SW 1271 (cell line): ENCODE results near the gene MAP3K10.

ENCODE experiments used
- DNase-seq, 2 experiments: peaks; one replicate each; lab custom pipeline; 2025; lab: John Stamatoyannopoulos, UW

MAP3K10 gene

DNA sequence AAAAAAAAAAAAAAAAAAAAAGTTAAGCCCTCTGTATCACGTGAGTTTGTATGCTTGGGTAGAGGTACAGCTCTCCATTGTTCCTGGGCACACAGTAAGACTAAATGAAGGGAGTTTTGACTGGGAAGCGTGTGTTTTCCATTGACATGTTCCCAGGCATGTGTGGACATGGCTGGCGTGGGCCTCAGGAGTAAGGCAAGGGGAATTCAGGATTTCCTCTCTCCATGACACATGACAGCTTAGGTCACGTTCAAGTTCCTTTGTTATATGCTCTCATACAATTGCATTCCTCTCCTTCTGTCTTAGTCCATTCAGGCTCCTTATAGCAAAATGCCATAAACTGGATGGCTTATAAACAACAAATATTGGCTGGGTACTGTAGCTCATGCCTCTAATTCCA is 17.1 kb upstream of the MAP3K10 start:
- no peak for DNase-seq

DNA sequence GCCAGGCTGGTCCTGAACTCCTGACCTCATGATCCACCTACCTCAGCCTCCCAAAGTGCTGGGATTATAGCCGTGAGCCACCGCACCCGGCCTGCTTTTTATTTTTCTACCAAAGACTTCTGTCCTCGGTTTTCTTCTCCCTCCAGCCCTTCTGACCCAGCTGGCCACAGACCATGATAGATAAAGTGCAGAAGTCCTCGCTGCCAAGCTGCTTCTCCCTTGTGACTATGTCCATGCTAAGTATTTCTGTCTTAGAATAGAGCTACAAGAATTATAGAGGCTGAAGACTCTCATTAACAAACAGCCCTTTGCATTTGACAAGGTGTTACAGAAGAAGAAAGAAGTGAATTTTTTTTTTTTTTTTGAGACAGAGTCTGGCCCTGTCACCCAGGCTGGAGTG is 15.4 kb upstream of the MAP3K10 start:
- DNase-seq, result no peak

DNA sequence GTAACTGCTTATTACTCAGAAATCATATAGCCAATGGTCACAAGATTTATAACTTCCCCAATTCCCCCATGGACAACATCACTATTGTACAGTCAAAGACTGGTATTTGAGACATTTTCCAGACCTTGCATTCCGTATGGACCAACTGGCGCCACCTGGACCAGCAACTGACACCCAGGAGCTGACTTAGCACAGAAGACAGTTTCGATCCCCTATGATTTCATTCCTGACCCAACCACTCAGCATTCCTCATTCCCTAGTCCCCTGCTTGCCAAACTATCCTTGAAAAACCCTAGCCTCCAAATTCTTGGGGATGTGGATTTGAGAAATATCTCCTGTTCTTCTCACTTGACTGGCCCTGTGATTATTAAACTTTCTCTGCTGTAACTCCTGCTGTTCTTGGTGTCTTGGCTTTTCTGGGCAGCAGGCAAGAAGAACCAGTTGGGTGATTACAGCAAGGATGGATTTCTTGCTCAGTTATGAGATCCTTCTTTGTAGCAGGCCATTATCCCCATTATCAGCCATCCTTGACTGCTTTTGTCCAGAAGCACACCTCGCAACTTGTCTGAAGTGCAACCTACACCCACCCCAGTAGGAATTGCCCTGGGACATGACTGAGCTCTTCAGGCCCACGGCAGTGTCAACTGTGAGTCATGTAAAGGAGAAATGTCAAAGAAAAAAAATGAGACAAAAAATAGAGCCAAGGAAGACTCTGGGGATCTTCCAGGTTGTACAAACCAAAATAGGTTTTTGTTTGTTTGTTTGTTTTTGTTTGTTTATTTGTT is 13.7 kb upstream of the MAP3K10 start:
- DNase-seq, result no peak

DNA sequence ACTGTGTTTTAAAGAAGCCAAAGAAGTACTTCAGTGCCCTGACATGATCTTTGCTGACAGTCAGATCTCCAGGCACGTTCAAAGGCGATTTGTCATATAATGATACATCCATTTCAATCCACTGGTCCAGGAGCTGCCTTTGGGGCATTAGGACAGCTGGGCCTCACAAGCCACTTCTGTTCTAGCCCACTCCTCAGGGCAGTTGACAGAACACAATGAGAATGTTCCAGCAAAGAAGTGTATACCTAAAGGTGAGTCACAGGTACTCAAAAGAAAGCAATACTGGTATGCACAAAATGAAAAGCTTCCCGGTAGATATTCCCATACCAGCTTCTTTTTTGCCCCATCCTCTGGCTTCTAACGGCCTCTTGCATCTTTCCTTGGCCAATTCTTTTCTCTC is 12.5 kb upstream of the MAP3K10 start:
- DNase-seq, result no peak

DNA sequence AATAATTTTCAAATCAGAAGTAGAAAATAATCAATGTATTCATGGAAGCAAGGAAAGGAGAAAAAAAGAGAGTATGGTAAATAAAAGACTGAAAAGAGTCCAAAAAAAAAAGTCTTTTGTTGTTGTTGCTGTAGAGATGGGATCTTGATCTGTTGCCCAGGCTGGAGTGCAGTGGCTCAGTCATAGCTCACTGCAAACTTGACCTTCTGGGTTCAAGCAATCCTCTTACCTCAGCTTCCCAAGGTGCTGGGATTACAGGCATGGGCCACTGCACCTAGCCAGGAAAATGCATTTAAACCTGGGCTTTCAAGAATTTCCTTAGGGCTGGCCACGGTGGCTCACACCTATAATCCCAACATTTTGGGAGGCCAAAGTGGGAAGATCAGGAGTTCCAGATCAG is 7.0 kb upstream of the MAP3K10 start:
- DNase-seq, result no peak

DNA sequence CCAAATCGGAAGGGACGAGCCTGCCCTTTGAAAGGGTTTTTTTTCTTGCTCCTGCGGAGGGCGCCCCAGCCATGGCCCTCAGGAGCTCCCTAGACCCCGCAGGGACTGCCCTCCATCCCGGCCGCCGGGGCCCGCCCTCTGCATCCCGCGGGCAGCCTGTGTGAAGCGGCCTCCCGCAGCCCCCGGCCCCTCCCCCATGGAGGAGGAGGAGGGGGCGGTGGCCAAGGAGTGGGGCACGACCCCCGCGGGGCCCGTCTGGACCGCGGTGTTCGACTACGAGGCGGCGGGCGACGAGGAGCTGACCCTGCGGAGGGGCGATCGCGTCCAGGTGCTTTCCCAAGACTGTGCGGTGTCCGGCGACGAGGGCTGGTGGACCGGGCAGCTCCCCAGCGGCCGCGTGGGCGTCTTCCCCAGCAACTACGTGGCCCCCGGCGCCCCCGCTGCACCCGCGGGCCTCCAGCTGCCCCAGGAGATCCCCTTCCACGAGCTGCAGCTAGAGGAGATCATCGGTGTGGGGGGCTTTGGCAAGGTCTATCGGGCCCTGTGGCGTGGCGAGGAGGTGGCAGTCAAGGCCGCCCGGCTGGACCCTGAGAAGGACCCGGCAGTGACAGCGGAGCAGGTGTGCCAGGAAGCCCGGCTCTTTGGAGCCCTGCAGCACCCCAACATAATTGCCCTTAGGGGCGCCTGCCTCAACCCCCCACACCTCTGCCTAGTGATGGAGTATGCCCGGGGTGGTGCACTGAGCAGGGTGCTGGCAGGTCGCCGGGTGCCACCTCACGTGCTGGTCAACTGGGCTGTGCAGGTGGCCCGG is 815 bp downstream of the MAP3K10 start:
- peak; percentile 1 to 4 for DNase-seq

DNA sequence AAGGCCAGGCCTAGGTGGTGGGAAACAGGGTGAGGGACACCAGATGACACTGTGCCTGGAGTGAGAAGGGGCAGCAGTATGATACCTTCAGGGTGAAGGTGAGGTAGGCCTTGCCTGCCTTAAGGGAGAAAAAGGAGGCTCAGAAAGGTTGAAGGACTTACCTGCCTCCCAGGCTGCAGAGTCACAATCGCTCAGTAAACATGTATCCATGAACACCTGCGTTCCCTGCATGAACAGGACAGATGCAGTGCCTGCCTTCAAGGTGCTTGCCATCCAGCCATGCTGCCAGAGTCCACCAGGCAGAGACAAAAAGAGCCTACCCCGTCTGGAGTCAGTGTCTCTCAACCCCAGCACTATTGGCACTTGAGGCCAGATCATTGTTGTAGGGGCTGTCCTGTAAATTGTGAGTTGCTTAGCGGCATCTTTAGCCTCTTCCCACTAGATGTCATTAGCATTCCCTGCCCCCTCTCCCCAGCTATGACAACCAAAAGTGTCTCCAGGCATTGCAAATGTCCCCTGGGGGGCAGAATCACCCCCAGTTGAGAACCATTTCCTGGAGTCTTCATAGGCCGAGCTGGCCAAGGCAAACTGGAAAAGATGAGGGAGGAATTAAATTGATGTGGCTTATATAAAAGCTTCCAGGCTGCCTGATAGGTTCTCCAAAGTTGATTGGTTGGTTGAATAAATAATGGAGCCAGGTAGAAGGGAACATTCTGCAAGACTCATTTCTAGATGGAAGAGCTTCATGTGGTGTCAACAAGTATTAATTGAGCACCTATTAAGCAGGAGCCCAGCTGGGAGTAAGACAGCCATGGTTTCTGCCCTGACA is 1.7 kb downstream of the MAP3K10 start:
- DNase-seq, result no peak

DNA sequence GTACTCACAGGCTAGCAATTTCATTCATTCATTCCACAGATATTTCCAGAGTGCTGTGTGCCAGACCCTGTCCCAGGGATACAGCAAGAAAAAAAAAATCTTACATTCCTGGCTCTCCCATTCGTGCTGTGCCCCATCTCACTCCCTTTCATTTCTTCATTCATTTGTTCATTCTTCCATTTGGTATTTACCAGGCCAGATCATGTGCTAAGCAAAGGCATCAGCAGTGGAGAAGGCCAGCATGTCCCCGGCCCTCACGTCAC is 2.3 kb downstream of the MAP3K10 start:
- DNase-seq, result no peak

DNA sequence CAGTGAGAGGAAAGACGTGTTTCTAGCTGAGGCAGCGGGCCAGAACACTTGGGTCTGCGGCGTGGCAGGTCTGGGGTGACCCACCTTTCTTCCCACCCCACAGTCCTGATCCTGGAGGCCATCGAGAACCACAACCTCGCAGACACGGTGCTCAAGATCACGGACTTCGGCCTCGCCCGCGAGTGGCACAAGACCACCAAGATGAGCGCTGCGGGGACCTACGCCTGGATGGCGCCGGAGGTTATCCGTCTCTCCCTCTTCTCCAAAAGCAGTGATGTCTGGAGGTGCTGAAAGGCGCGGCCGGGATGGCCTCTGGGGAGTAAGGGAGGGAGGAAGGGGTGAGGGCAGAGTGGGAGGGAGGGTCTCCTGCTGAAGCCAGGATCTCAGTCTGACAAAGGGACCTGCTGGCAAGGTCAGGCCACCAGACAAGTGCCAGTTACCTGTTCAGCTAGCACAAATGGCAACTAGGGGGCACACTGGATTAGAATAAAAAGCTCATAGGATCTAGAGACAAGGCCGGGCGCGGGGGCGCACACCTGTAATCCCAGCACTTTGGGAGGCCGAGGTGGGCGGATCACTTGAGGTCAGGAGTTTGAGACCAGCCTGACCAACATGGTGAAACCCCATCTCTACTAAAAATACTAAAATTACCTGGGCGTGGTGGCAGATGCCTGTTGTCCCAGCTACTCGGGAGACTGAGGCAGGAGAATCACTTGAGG is 7.2 kb downstream of the MAP3K10 start:
- no peak for DNase-seq

DNA sequence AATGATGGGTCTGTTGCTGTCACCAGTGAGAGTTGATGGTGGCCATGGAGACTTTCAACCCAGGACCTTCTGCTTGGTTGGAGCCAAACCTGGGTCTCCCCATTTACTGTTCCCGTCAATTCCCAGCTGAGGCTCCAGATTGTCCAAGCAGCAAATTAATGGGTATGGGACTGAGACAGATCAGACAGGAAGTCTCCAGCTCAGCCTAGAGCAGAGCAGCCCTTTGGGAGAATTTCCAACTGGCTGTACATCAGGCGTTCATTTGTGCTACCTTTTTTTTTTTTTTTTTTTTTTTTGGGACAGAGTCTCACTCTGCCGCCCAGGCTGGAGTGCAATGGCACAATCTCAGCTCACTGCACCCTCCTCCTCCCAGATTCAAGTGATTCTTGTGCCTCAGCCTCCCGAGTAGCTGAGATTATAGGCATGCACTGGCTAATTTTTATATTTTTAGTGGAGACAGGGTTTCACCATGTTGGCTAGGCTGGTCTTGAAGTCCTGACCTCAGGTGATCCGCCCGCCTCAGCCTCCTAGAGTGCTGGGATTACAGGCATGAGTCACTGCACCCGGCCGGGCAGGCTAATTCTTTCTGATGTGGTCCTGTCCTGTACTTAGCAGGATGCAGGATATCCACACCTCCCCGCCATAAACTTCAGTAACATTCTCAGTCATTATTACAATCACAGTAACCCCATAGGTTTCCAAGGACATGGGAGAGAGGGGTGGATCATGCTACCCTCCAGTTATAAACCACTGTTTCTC is 9.3 kb downstream of the MAP3K10 start:
- DNase-seq, result no peak

DNA sequence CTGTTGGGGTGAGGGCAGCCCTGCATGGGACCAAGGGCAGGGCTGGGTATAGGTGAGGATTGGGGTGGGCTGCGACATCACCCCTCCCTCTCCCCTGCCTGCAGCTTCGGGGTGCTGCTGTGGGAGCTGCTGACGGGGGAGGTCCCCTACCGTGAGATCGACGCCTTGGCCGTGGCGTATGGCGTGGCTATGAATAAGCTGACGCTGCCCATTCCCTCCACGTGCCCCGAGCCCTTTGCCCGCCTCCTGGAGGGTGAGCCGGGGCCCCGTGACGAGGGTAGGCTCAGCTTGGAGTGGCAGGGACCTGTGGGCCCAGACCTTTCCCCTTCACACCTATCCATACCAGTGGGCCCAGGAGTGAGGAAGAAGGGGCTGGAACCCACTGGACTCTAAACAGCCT is 13.2 kb downstream of the MAP3K10 start:
- no peak for DNase-seq

DNA sequence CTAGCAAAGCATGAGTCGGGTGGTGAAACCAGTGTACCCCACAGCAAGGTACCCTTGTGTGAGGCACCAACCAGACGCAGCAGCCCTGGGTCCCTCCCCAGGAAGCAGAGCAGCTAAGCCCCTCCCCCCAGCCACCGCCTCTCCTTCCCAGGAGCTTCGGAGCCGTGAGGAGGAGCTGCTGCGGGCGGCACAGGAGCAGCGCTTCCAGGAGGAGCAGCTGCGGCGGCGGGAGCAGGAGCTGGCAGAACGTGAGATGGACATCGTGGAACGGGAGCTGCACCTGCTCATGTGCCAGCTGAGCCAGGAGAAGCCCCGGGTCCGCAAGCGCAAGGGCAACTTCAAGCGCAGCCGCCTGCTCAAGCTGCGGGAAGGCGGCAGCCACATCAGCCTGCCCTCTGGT is 14.5 kb downstream of the MAP3K10 start:
- DNase-seq, result no peak

DNA sequence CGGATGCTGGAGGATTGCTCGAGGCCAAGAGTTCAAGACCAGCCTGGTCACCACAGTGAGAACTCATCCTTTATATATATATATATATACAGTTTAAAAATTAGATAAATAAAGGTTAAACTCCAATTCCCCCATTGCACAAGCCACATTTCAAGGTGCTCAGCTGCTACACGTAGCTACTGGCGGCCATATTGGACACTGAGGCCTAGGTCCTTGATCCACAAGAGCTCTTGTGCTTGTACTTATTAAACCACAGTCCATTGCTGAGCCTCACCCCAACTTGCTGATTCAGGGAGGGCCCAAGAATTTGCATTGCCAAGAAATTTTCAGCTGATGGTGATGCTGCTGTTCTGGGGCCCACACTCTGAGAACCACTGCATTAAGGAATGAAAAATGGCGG is 17.4 kb downstream of the MAP3K10 start:
- no peak for DNase-seq

DNA sequence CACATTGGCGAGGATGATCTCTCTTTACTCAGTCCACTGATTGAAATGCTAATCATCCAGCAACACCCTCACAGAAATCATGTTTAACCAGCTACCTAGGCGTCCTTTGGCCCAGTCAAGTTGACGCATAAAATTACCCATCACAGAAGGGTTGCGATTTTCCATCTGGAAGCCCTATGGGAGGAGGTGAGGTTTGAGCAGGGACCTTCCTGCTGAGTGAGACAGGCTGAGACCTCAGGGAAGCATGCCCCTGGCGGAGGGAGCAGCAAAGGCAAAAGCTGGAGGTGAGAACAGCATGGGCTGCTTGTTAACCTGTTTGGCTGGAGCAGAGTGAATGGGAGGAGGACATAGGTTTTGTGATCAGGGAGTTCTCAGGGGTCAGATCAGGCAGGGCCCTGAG is 19.7 kb downstream of the MAP3K10 start:
- no peak for DNase-seq

DNA sequence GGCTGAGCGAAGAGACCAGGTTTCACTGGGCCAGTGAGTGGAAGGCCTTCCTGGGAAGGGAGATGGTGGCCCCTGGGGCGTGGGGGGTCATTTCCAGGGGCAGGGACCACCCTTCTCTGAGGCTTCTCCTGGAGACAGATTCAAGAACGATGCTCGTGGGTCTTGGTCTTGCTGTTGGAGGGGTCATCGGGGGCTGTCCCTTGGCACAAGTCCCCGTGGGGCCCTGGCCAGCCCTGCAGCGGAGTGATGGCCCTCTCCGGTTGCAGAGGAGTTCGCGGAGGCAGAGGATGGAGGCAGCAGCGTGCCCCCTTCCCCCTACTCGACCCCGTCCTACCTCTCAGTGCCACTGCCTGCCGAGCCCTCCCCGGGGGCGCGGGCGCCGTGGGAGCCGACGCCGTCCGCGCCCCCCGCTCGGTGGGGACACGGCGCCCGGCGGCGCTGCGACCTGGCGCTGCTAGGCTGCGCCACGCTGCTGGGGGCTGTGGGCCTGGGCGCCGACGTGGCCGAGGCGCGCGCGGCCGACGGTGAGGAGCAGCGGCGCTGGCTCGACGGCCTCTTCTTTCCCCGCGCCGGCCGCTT is 22.1 kb downstream of the MAP3K10 start:
- DNase-seq, result no peak

DNA sequence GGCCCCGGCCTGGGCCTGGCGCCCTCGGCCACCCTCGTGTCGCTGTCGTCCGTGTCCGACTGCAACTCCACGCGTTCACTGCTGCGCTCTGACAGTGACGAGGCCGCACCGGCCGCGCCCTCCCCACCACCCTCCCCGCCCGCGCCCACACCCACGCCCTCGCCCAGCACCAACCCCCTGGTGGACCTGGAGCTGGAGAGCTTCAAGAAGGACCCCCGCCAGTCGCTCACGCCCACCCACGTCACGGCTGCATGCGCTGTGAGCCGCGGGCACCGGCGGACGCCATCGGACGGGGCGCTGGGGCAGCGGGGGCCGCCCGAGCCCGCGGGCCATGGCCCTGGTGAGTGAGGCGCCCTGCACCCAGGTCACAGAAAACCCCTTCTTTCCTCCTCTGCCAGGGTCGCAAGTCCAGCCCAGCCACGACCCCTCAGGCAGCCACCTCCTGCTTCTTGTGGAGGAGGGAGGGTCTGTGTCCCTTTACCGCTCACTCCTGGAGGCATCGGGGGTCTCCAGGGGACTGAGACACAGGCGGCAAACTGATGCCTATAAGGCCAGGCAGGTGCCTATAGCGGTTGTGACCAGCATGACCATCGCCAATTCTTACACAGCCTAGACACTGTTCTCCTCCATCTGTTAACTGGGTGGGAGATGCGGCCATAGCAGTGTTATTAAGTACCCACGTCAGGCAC is 22.8 kb downstream of the MAP3K10 start:
- DNase-seq, result no peak

DNA sequence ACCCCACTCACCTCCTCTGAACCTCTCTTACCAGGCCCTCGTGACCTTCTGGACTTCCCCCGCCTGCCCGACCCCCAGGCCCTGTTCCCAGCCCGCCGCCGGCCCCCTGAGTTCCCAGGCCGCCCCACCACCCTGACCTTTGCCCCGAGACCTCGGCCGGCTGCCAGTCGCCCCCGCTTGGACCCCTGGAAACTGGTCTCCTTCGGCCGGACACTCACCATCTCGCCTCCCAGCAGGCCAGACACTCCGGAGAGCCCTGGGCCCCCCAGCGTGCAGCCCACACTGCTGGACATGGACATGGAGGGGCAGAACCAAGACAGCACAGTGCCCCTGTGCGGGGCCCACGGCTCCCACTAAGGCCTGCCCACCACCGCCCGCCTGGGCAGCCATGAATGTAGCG is 23.7 kb downstream of the MAP3K10 start:
- no peak for DNase-seq

DNA sequence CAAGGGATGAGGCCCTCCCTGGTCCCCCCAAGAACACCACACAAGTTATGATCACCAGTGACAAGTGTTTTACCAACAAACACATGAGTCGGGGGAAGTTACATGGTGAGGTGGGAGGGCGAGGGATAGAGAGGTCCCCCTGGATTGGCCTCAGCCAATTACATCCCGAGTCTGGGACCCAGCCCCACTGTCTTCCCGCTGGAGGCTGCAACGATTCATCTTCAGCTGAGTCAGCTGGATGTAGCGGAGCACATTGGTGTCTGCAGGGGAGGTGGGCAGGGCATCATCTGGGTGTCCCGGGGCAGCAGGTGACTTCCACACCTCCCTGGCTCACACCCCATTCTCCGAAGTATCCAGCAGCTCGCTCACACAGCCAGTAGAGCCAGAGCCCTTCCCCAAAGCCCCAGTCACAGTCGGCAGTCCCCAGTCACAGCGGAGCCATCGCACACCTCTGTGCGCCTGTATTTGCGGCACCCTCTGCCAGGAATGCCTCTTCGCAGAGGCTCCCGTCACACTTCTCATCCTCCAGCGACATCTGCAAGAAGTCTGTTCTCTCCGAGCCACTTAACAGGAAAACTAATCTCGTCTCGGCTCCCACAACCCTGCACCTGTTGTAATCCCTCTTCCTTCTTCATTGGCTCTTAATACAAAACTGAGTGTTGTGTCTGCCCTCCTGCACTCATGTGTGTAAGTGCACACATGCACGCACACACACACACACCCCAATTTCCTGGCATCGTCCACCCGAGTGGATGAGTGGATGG is 25.0 kb downstream of the MAP3K10 start:
- DNase-seq, result no peak

DNA sequence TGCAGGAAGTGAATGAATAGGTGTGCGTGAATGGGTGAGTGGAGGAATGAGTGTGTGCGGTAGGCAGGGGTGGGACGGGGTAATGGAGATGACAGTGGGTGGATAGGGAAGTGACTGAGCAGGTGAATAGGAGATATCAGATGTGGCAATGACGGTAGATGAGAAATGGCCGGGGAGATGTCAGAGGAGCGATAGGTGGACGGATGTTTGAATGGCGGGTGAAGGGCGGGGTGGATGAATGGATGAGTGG is 25.5 kb downstream of the MAP3K10 start:
- DNase-seq, result no peak
